DND-41 (cell line): Measurements from ENCODE around the gene SERINC3.

Experiments
- ATAC-seq: fragments of 200-7000 bp; cut with Tn5 transposase; 3 replicates; pipeline ENCODE4 v1.9.1; 2021; ENCODE audit warnings: low read depth; ENCODE audit not compliant: insufficient read depth
- DNase-seq: peaks from one replicate; pipeline ENCODE4 v3.0.0-alpha.2; 2020
- H2AFZ ChIP-seq: 2 replicates; pipeline ENCODE4 v1.6.0; 2012; ENCODE audit warnings: low read depth, low read length
- H3K27ac ChIP-seq: 2 replicates; pipeline ENCODE4 v1.5.1; 2012; ENCODE audit warnings: low read length, inconsistent platforms
- H3K27me3 ChIP-seq: fragments of 200-600 bp; sonication (generic); 2 replicates; pipeline ENCODE4 v1.6.0; 2012; ENCODE audit warnings: low read length, mild to moderate bottlenecking, inconsistent platforms; ENCODE audit not compliant: insufficient read depth, poor library complexity
- H3K36me3 ChIP-seq: 2 replicates; pipeline ENCODE4 v1.5.1; 2012; ENCODE audit warnings: low read length, inconsistent platforms; ENCODE audit not compliant: insufficient read depth
- H3K4me1 ChIP-seq: 2 replicates; pipeline ENCODE4 v1.5.1; 2012; ENCODE audit warnings: mild to moderate bottlenecking, low read length; ENCODE audit not compliant: insufficient read depth
- H3K4me2 ChIP-seq: 2 replicates; pipeline ENCODE4 v1.6.0; 2012; ENCODE audit warnings: mild to moderate bottlenecking, moderate library complexity, low read length, inconsistent platforms; ENCODE audit not compliant: insufficient read depth
- H3K4me3 ChIP-seq, 2 experiments: fragments of 200-600 bp in 1 of 2; shearing (Covaris generic) in 1 of 2; 2 replicates each; pipeline ENCODE4 v1.5.1; 2012 to 2016; ENCODE audit warnings: inconsistent platforms in 2 of 2, low read length in 2 of 2, mild to moderate bottlenecking in 2 of 2, low read depth in 1 of 2, moderate library complexity in 1 of 2
- H3K79me2 ChIP-seq: 2 replicates; pipeline ENCODE4 v1.6.0; 2012; ENCODE audit warnings: low read length, inconsistent platforms; ENCODE audit not compliant: insufficient read depth
- H3K9ac ChIP-seq: 2 replicates; pipeline ENCODE4 v1.6.0; 2012; ENCODE audit warnings: low read depth, mild to moderate bottlenecking, inconsistent platforms, low read length, moderate library complexity
- H3K9me3 ChIP-seq: 2 replicates; pipeline ENCODE4 v1.5.1; 2012; ENCODE audit warnings: low read length, moderate library complexity, mild to moderate bottlenecking, inconsistent platforms; ENCODE audit not compliant: insufficient read depth, severe bottlenecking
- H4K20me1 ChIP-seq: 2 replicates; pipeline ENCODE4 v1.6.0; 2012; ENCODE audit warnings: low read length; ENCODE audit not compliant: insufficient read depth
- EZH2 ChIP-seq: IDR thresholded peaks from 3 replicates; pipeline ENCODE4 v1.6.1; 2012; ENCODE audit warnings: borderline replicate concordance, low read depth, mild to moderate bottlenecking, moderate library complexity, low read length, inconsistent platforms; ENCODE audit not compliant: severe bottlenecking
- TF ChIP-seq, protein P1 (sequence below): IDR thresholded peaks from 2 replicates; pipeline ENCODE4 v1.5.1; 2012; ENCODE audit warnings: borderline replicate concordance, low read length, moderate library complexity, mild to moderate bottlenecking; ENCODE audit not compliant: poor library complexity, severe bottlenecking; ENCODE audit errors: extremely low read depth

Gene SERINC3

DNA sequence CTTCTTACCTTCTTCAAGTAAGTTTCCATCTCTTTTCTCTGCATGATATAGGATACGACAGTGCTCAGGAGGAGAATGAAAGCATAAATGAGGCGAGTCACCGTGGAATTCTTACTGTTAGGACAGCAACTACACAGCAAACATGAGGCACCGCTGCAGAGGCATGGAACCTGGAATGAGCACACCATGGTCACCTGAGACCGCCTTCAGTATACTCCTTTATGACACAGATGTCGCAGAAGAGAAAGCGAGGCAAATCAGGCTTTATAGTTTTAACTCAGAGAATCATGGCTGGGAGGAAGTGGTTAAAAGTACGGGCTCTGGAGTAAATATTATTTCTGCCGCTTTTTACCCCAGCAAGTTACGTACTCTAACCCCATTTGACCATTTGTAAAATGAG, 8.0 kb downstream of the SERINC3 start:
- Histone ChIP-seq H3K4me1 (peaks cover 1% of the 10 kb centered on the region; the same call in 1 of the 2 replicates), H4K20me1 (peaks cover 57% of the 10 kb centered on the region), H3K4me2 (no peak overlapping the region), H3K9me3 (no peaks in the 10 kb centered on the region), H3K36me3 (peaks cover 50% of the 10 kb centered on the region), H3K9ac (no peak overlapping the region), H2AFZ (no peak overlapping the region), H3K4me3 (no peak overlapping the region), H3K79me2 (peaks cover 81% of the 10 kb centered on the region), H3K27me3 (no peaks in the 10 kb centered on the region), H3K27ac (no peak overlapping the region)
- no peak for DNase-seq
- no peak for ATAC-seq
- no peak for TF ChIP-seq EZH2
- TF ChIP-seq, protein P1, sequence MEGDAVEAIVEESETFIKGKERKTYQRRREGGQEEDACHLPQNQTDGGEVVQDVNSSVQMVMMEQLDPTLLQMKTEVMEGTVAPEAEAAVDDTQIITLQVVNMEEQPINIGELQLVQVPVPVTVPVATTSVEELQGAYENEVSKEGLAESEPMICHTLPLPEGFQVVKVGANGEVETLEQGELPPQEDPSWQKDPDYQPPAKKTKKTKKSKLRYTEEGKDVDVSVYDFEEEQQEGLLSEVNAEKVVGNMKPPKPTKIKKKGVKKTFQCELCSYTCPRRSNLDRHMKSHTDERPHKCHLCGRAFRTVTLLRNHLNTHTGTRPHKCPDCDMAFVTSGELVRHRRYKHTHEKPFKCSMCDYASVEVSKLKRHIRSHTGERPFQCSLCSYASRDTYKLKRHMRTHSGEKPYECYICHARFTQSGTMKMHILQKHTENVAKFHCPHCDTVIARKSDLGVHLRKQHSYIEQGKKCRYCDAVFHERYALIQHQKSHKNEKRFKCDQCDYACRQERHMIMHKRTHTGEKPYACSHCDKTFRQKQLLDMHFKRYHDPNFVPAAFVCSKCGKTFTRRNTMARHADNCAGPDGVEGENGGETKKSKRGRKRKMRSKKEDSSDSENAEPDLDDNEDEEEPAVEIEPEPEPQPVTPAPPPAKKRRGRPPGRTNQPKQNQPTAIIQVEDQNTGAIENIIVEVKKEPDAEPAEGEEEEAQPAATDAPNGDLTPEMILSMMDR, result no peak

DNA sequence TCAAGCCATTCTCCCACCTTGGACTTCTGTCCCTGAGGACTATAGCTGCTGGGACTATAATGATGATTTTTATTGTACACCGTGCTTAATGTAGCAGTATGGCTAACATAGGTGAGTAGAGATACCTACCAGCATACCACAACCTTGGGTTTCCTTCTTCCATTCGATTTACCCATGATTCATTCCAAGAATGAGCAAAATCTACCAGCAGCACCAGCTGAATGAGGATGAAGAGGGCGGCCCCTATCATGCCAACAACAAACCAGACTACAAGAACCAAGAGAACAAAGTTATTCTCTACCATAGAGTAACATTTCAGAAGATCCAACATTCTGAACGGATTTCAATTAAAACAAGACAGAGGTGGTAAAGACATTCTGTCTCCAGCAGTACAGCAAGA, 12.1 kb downstream of the SERINC3 start:
- Histone ChIP-seq H3K9ac (no peak overlapping the region), H3K27me3 (no peaks in the 10 kb centered on the region), H3K9me3 (no peaks in the 10 kb centered on the region), H3K79me2 (peaks cover 41% of the 10 kb centered on the region), H3K27ac (no peak overlapping the region), H4K20me1 (peaks cover 26% of the 10 kb centered on the region), H2AFZ (no peak overlapping the region), H3K4me3 (no peak overlapping the region), H3K4me1 (no peaks in the 10 kb centered on the region), H3K36me3 (peaks cover 89% of the 10 kb centered on the region), H3K4me2 (no peak overlapping the region)
- no peak for TF ChIP-seq EZH2
- TF ChIP-seq, protein P1, result no peak
- DNase-seq (no peak), ATAC-seq (no peak)

DNA sequence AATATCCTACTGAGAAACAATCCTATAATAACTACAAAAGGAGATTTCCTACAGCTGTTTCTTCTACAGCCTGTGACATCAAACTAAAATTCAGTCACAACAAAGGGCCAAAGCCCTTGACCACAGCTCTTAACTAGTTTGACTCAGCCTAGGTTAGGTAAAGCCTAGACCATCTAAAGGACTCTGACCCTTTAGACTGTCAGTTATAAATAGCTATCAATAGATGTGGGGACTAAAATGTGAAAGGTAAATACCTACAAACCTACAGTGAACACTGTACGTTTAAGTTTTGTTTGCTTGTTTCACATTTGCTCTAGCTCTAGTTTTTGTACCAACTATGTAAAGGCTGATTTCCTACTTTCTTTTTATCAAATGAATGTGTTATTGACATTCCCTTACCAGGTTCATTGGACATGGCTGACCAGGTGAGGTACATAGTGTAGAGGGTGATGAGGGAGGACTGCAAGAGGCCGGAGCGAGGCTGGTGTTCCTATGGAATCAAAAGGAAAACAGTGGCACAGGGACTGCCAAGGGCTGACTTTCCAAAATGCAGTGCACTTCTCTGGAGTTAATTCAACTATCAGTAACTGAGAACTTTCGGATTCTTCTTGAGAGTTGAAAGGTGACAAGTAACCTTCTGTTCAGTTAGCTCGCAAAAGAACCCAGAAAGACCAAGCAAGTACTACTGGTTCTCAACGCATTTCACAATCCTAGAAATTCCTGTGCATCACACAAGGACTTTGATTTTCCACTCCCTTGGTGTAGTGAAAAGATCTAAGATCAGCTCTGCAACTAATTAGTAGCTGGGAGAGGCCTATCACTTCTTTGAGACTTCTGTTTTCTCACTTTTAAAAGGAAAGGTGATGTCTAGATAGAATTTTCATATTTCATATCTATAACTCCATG, 17.2 kb downstream of the SERINC3 start:
- Histone ChIP-seq H3K27me3 (no peaks in the 10 kb centered on the region), H3K4me3 (no peak overlapping the region), H3K27ac (no peak overlapping the region), H3K4me1 (no peaks in the 10 kb centered on the region), H4K20me1 (0 out of 2 replicates have a peak, but pooled peaks cover 3% of the 10 kb centered on the region), H3K9me3 (no peaks in the 10 kb centered on the region), H3K4me2 (no peak overlapping the region), H3K79me2 (no peaks in the 10 kb centered on the region; the same call in 1 of the 2 replicates), H2AFZ (no peak overlapping the region), H3K9ac (no peak overlapping the region), H3K36me3 (peaks cover 98% of the 10 kb centered on the region)
- no peak for ATAC-seq
- no peak for DNase-seq
- TF ChIP-seq, protein P1, result no peak

DNA sequence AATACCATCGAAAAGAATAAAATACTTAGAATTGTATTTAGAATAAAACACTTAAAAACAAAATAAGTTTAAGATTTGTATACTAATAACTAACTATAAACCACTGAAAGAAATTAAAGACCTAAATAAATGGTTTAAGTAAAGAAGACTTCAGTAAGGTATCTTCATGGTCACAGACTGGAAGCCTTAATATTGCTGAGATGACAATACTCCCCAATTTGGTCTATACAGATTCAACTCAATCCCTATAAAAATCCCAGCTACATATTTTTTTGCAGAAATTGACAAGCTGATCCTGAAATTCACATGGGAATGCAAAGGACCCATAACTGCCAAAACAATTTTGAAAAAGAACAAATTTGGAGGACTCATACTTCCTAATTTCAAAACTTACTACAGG, 18.9 kb downstream of the SERINC3 start:
- Histone ChIP-seq H3K4me2 (no peak overlapping the region), H3K36me3 (peaks cover 96% of the 10 kb centered on the region), H3K4me3 (no peak overlapping the region), H3K27ac (no peak overlapping the region), H3K4me1 (no peaks in the 10 kb centered on the region), H3K79me2 (no peaks in the 10 kb centered on the region), H4K20me1 (0 out of 2 replicates have a peak, but pooled peaks cover 3% of the 10 kb centered on the region), H2AFZ (no peak overlapping the region), H3K9me3 (no peaks in the 10 kb centered on the region), H3K27me3 (no peaks in the 10 kb centered on the region), H3K9ac (no peak overlapping the region)
- TF ChIP-seq EZH2, result no peak
- TF ChIP-seq, protein P1, result no peak
- DNase-seq (no peak), ATAC-seq (no peak)
